Astrocyte (in vitro differentiated cells and primary cell): ENCODE results near the gene GRIN2A. TPM values are rescaled to one million over a fixed set of nuclear protein-coding genes. Genes with fewer than 3 reads are reported as not detected.

Experiments used
- DNase-seq: peaks from one replicate; pipeline ENCODE4 v3.0.0-alpha.2; 2010; ENCODE audit warnings: low read depth
- FAIRE-seq: peaks from 2 replicates; lab custom pipeline; 2011; peaks lifted over from hg19 to GRCh38; lab: Jason Lieb, UNC
- H2AFZ ChIP-seq: 2 replicates; pipeline ENCODE4 v1.6.0; 2012; ENCODE audit warnings: low read depth, low read length, inconsistent platforms
- H3K27ac ChIP-seq: 2 replicates; pipeline ENCODE4 v1.5.1; 2011; ENCODE audit warnings: low read depth, low read length, inconsistent platforms
- H3K27me3 ChIP-seq: 2 replicates; pipeline ENCODE4 v1.6.0; 2011; ENCODE audit warnings: low read length, inconsistent platforms; ENCODE audit not compliant: insufficient read depth
- H3K36me3 ChIP-seq: 2 replicates; pipeline ENCODE4 v1.5.1; 2011; ENCODE audit warnings: low read length, inconsistent platforms; ENCODE audit not compliant: insufficient read depth
- H3K4me1 ChIP-seq: 2 replicates; pipeline ENCODE4 v1.5.1; 2011; ENCODE audit warnings: low read length, inconsistent platforms; ENCODE audit not compliant: insufficient read depth
- H3K4me2 ChIP-seq: 2 replicates; pipeline ENCODE4 v1.6.0; 2012; ENCODE audit warnings: low read length, inconsistent platforms
- H3K4me3 ChIP-seq: 2 replicates; pipeline ENCODE4 v1.5.1; 2011; ENCODE audit warnings: low read depth, mild to moderate bottlenecking, low read length, inconsistent platforms; ENCODE audit not compliant: insufficient read depth
- H3K79me2 ChIP-seq: 2 replicates; pipeline ENCODE4 v1.6.0; 2012; ENCODE audit warnings: mild to moderate bottlenecking, low read length, inconsistent platforms; ENCODE audit not compliant: insufficient read depth
- H3K9ac ChIP-seq: 2 replicates; pipeline ENCODE4 v1.6.0; 2012; ENCODE audit warnings: mild to moderate bottlenecking, low read length, inconsistent platforms
- H3K9me3 ChIP-seq: 2 replicates; pipeline ENCODE4 v1.5.1; 2012; ENCODE audit warnings: low read depth, mild to moderate bottlenecking, low read length, inconsistent platforms; ENCODE audit not compliant: insufficient read depth
- H4K20me1 ChIP-seq: 2 replicates; pipeline ENCODE4 v1.6.0; 2012; ENCODE audit warnings: low read length, inconsistent platforms; ENCODE audit not compliant: insufficient read depth
- H3K27ac Mint-ChIP-seq: one replicate; pipeline ENCODE4 v1.8.0; 2021; ENCODE audit warnings: mild to moderate bottlenecking, mixed read lengths; ENCODE audit not compliant: unreplicated experiment
- H3K27me3 Mint-ChIP-seq: one replicate; pipeline ENCODE4 v1.8.0; 2021; ENCODE audit warnings: low read depth, mixed read lengths; ENCODE audit not compliant: unreplicated experiment
- H3K36me3 Mint-ChIP-seq: one replicate; pipeline ENCODE4 v1.8.0; 2021; ENCODE audit warnings: low read depth, mixed read lengths; ENCODE audit not compliant: unreplicated experiment
- H3K4me1 Mint-ChIP-seq: one replicate; pipeline ENCODE4 v1.8.0; 2021; ENCODE audit warnings: low read depth, mixed read lengths; ENCODE audit not compliant: unreplicated experiment
- H3K4me3 Mint-ChIP-seq: one replicate; pipeline ENCODE4 v1.8.0; 2021; ENCODE audit warnings: mild to moderate bottlenecking, moderate library complexity, mixed read lengths; ENCODE audit not compliant: unreplicated experiment
- H3K9me3 Mint-ChIP-seq: one replicate; pipeline ENCODE4 v1.8.0; 2021; ENCODE audit warnings: mild to moderate bottlenecking, mixed read lengths; ENCODE audit not compliant: unreplicated experiment
- CTCF ChIP-seq: IDR thresholded peaks from 2 replicates; pipeline ENCODE4 v1.5.1; 2011; ENCODE audit warnings: low read depth, mild to moderate bottlenecking, inconsistent platforms, low read length, moderate library complexity; ENCODE audit not compliant: insufficient read depth
- EZH2 ChIP-seq: IDR thresholded peaks from 2 replicates; pipeline ENCODE4 v1.6.1; 2012; ENCODE audit warnings: mild to moderate bottlenecking, low read length, inconsistent platforms; ENCODE audit not compliant: insufficient read depth
- total RNA-seq: library from RNA; stranded (reverse); gene quantifications from 2 replicates; pipeline ENCODE4 v1.2.1, GENCODE V29; 2021

Gene GRIN2A
- total RNA-seq, 1 donor from 2014 or later: 0.68 TPM

DNA sequence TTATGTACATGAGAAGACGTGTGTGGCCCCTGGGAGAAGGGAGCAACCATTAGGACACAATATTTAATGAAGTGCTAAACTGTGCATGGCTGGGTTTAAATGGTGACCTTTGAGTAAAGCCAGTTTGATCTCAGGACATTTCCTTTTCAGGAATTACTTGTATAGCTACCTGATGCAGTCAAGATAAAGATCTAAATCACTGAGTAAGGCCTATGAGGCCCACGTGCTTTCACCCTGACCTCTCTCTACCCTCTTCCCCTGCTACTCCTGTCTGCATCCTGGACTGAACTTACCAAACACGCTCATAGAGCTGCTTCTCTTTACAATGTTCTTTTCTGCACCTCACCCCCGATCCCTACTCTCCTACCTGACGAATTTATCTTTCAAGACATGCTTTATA is 98.9 kb downstream of the GRIN2A start:
- H3K27ac ChIP-seq: no peak overlapping the region
- Mint-ChIP-seq H3K4me1 (peaks cover 36% of the 10 kb centered on the region), H3K36me3 (no peaks in the 10 kb centered on the region), H3K9me3 (no peaks in the 10 kb centered on the region), H3K4me3 (no peak overlapping the region), H3K27me3 (no peaks in the 10 kb centered on the region), H3K27ac (no peak overlapping the region)
- H2AFZ ChIP-seq: no peak overlapping the region
- no peaks in the 10 kb centered on the region for H4K20me1 ChIP-seq
- TF ChIP-seq CTCF: no peak
- no peak for TF ChIP-seq EZH2
- H3K36me3 ChIP-seq: no peaks in the 10 kb centered on the region
- H3K4me2 ChIP-seq: no peak overlapping the region
- H3K9me3 ChIP-seq: no peaks in the 10 kb centered on the region
- DNase-seq (no peak), FAIRE-seq (no peak)
- H3K79me2 ChIP-seq: no peaks in the 10 kb centered on the region
- H3K27me3 ChIP-seq: no peaks in the 10 kb centered on the region
- no peak overlapping the region for H3K9ac ChIP-seq
- peaks cover 38% of the 10 kb centered on the region for H3K4me1 ChIP-seq
- H3K4me3 ChIP-seq: no peak overlapping the region

DNA sequence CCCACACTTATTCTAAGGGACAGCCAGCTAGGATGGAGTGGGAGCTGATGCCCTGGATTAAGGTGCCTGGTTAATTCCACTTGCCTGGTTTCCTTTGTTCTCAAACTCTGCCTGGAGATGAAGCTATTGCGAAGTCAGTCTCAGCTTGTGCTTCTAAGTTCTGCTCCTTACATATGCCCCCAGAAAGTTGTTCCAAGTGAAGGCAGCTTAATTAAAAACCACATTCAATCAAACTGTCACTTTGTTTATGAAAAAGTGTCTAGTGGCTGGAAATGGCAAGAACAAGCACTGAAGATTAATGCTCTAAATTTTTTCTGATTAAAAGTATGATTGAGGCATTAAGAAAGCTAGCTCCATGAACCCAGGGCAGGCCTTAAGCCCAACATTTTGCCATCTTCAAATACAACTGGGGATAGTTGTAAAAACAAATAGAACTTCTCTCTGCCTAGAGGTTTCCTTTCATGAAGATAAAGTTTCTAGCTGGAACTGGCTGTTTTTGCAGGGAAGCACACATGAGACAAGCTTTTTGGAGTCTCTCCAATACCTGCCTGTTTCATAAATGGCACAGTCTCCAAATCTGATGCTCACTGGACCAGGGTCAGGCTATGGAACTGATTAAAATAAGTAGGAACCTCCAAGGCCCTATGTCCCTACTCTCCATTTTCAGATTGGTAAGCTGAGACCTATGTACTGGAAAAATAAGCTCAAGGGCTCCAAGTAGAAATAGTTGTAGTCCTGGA is 100.9 kb downstream of the GRIN2A start:
- Mint-ChIP-seq H3K27ac (peak overlapping the region; percentile 90), H3K4me1 (peaks cover 32% of the 10 kb centered on the region)

More for the DNA sequence above, 100.9 kb downstream of the GRIN2A start:
- H2AFZ ChIP-seq: no peak overlapping the region
- H3K4me1 ChIP-seq: peaks cover 38% of the 10 kb centered on the region
- H3K27ac ChIP-seq: peak overlapping the region; percentile 75
- no peaks in the 10 kb centered on the region for H3K79me2 ChIP-seq
- H3K4me3 ChIP-seq: no peak overlapping the region
- no peaks in the 10 kb centered on the region for H4K20me1 ChIP-seq
- Mint-ChIP-seq H3K4me3 (no peak overlapping the region), H3K27me3 (no peaks in the 10 kb centered on the region), H3K9me3 (peaks cover 6% of the 10 kb centered on the region), H3K36me3 (no peaks in the 10 kb centered on the region)
- DNase-seq (peak; percentile 89), FAIRE-seq (no peak)
- no peak for TF ChIP-seq CTCF
- TF ChIP-seq EZH2: no peak
- no peaks in the 10 kb centered on the region for H3K36me3 ChIP-seq
- H3K27me3 ChIP-seq: no peaks in the 10 kb centered on the region
- H3K9ac ChIP-seq: peak overlapping the region; percentile 63
- no peaks in the 10 kb centered on the region for H3K9me3 ChIP-seq
- H3K4me2 ChIP-seq: peak overlapping the region; percentile 81
